ENCODE data around the gene FHIT. TPM values are rescaled to one million over a fixed set of nuclear protein-coding genes. Genes with fewer than 3 reads are reported as not detected.

The FHIT gene
- total RNA-seq, 1 donor from 2014 or later: 20.2 TPM

DNA sequence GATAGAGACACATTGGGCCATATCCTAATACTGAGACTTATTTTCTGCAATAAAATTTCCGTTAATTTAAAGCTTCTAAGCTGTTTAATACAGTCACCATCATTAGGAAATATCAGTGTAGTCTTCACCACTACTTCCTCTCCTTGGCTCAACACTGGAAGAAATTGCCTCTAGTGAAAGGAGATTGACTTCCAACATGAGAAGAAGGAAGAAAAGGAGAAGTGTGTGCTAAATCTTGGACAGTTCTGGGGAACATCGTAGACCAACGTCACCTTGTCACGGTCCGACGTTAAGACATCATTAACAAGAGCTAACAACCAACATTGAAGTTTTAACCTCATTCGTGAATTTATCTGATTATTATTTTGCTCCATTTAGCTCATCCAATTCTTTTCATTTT lies 1214.4 kb downstream of the FHIT start:
- H3K27ac Mint-ChIP-seq (ENCODE audit: unreplicated experiment): no peak overlapping the region

DNA sequence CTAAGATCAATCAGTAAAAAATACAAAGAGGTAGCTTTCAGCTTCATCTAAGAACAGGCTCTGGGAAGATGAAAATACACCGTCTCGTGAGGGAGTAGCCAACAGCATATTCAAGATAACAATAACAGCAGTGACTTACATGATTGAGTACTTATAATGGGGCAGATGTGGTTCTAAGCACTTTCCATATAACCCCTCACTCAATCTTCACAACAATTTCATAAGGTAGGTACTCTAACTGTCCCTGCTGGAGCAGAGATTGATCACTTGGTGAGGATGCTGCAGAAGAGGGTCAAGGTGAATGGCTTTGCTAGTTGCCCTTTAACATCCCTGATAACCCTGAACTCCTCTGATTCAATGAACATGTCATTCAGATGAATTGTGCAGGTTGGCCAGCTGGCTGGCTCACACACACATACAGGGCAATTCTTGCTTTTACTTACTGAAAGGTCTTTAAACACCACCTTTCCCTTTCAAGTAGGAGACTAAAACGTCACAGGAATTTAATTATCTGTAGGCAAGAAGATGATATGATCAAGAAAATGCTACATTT lies 1217.3 kb downstream of the FHIT start:
- Mint-ChIP-seq H3K4me1 (ENCODE audit: unreplicated experiment) (no peaks in the 10 kb centered on the region), H3K4me3 (ENCODE audit: unreplicated experiment) (no peak overlapping the region), H3K9me3 (ENCODE audit: unreplicated experiment) (no peaks in the 10 kb centered on the region), H3K27me3 (ENCODE audit: unreplicated experiment) (peaks cover 3% of the 10 kb centered on the region), H3K36me3 (ENCODE audit: low read depth, unreplicated experiment) (no peaks in the 10 kb centered on the region), H3K27ac (ENCODE audit: unreplicated experiment) (no peak overlapping the region)
- TF ChIP-seq, protein P1, sequence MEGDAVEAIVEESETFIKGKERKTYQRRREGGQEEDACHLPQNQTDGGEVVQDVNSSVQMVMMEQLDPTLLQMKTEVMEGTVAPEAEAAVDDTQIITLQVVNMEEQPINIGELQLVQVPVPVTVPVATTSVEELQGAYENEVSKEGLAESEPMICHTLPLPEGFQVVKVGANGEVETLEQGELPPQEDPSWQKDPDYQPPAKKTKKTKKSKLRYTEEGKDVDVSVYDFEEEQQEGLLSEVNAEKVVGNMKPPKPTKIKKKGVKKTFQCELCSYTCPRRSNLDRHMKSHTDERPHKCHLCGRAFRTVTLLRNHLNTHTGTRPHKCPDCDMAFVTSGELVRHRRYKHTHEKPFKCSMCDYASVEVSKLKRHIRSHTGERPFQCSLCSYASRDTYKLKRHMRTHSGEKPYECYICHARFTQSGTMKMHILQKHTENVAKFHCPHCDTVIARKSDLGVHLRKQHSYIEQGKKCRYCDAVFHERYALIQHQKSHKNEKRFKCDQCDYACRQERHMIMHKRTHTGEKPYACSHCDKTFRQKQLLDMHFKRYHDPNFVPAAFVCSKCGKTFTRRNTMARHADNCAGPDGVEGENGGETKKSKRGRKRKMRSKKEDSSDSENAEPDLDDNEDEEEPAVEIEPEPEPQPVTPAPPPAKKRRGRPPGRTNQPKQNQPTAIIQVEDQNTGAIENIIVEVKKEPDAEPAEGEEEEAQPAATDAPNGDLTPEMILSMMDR (IDR thresholded peaks at IDR 0.05; ENCODE audit: unreplicated experiment): no peak
- DNase-seq (ENCODE audit: low spot score): no peak

More for the DNA sequence above, 1214.4 kb downstream of the FHIT start:
- Mint-ChIP-seq H3K9me3 (ENCODE audit: unreplicated experiment) (no peaks in the 10 kb centered on the region), H3K36me3 (ENCODE audit: low read depth, unreplicated experiment) (no peaks in the 10 kb centered on the region), H3K4me3 (ENCODE audit: unreplicated experiment) (no peak overlapping the region), H3K4me1 (ENCODE audit: unreplicated experiment) (no peaks in the 10 kb centered on the region), H3K27me3 (ENCODE audit: unreplicated experiment) (peaks cover 3% of the 10 kb centered on the region)
- TF ChIP-seq, protein P1 (IDR thresholded peaks at IDR 0.05; ENCODE audit: unreplicated experiment): no peak
- no peak for DNase-seq (ENCODE audit: low spot score)

DNA sequence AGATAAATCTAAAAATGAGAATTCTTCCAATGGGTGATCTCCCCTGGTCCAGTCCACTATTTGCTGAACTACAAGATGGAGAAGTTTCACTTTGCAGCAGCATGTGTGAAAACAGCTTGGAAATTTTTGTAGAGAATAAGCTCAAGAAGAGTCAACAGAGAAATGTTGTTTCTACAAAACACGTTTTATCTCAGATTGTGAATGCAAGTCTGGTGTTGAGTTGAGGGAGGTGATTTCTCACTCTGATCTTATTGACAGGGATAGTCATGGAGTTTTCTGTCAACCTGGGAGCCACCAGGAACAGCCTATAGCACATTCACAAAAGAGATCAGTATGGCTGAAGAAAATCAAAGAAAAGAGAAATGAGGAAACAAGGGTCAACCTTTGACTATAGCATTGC lies 1220.3 kb downstream of the FHIT start:
- no peaks in the 10 kb centered on the region for H3K36me3 Mint-ChIP-seq (ENCODE audit: low read depth, unreplicated experiment)
- no peaks in the 10 kb centered on the region for H3K4me1 Mint-ChIP-seq (ENCODE audit: unreplicated experiment)
- H3K27me3 Mint-ChIP-seq (ENCODE audit: unreplicated experiment): peaks cover 3% of the 10 kb centered on the region
- no peaks in the 10 kb centered on the region for H3K9me3 Mint-ChIP-seq (ENCODE audit: unreplicated experiment)
- no peak overlapping the region for H3K27ac Mint-ChIP-seq (ENCODE audit: unreplicated experiment)
- no peak for DNase-seq (ENCODE audit: low spot score)
- H3K4me3 Mint-ChIP-seq (ENCODE audit: unreplicated experiment): no peak overlapping the region
- TF ChIP-seq, protein P1 (IDR thresholded peaks at IDR 0.05; ENCODE audit: unreplicated experiment): no peak

DNA sequence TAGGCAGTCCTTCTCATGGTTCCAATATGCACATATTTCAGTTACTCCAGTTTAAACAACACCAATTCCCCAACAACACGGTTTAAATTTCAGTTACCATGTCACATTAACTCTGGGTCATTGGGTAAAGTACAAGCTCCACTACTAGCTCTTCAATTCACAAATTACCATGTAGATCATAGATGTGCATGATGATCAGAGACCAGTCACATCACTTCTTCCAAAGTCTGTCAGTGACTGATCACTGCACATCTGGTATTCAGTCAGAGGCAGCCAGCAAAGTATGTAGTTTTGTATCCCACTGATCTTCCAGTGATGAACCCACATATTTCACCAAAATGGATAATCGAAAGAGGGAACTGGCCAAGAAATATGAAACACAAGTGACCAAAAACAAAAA lies 1223.0 kb downstream of the FHIT start:
- H3K9me3 Mint-ChIP-seq (ENCODE audit: unreplicated experiment): no peaks in the 10 kb centered on the region
- H3K27me3 Mint-ChIP-seq (ENCODE audit: unreplicated experiment): peaks cover under 1% of the 10 kb centered on the region
- no peaks in the 10 kb centered on the region for H3K4me1 Mint-ChIP-seq (ENCODE audit: unreplicated experiment)
- no peak overlapping the region for H3K4me3 Mint-ChIP-seq (ENCODE audit: unreplicated experiment)
- H3K36me3 Mint-ChIP-seq (ENCODE audit: low read depth, unreplicated experiment): no peaks in the 10 kb centered on the region
- TF ChIP-seq, protein P1 (IDR thresholded peaks at IDR 0.05; ENCODE audit: unreplicated experiment): no peak
- H3K27ac Mint-ChIP-seq (ENCODE audit: unreplicated experiment): no peak overlapping the region
- no peak for DNase-seq (ENCODE audit: low spot score)

DNA sequence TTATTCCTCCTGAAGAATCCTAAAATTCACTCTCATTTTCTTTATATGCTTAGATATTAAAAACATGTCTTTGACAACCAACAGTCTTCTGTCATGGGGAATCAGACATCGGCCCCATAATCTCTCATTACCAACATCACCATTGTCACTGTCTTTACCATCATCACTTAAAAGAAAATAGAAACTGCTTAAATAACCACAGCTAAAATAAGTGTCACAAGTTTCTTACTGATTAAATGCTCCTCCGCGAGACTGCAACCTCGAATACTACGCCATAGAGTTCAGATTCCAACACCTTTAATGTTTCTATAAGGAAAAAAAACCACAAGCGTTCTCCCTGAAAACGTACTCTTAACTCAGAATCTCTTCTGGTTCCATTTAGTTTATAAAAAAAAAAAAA lies 1223.9 kb downstream of the FHIT start:
- H3K27me3 Mint-ChIP-seq (ENCODE audit: unreplicated experiment): no peaks in the 10 kb centered on the region

More for the DNA sequence above, 1223.9 kb downstream of the FHIT start:
- no peaks in the 10 kb centered on the region for H3K36me3 Mint-ChIP-seq (ENCODE audit: low read depth, unreplicated experiment)
- no peaks in the 10 kb centered on the region for H3K9me3 Mint-ChIP-seq (ENCODE audit: unreplicated experiment)
- H3K4me3 Mint-ChIP-seq (ENCODE audit: unreplicated experiment): no peak overlapping the region
- no peak overlapping the region for H3K27ac Mint-ChIP-seq (ENCODE audit: unreplicated experiment)
- DNase-seq (ENCODE audit: low spot score): no peak
- TF ChIP-seq, protein P1 (IDR thresholded peaks at IDR 0.05; ENCODE audit: unreplicated experiment): no peak
- no peaks in the 10 kb centered on the region for H3K4me1 Mint-ChIP-seq (ENCODE audit: unreplicated experiment)
